Testis (tissue), 2 donors: ENCODE results near the gene DOCK9.

Experiments
- CTCF ChIP-seq, 3 experiments: fragments of 450-650 bp in 2 of 3; fragments of 200-600 bp in 1 of 3; sonication (generic) in 1 of 3; IDR thresholded peaks; one replicate each; pipeline ENCODE4 v1.5.1; 2016 to 2019; ENCODE audit warnings: antibody characterized with exemption in 3 of 3, mild to moderate bottlenecking in 2 of 3, moderate library complexity in 1 of 3
- POLR2A ChIP-seq: fragments of 450-650 bp; IDR thresholded peaks from one replicate; pipeline ENCODE4 v1.6.1; 2017; ENCODE audit warnings: antibody characterized with exemption, mild to moderate bottlenecking, moderate library complexity

- TF ChIP-seq POLR2A (no peak), CTCF (IDR thresholded peaks at IDR 0.05) (no peak)
Observed at GRCh38 chr13:98960606-98961502, 17.0 kb downstream of the DOCK9 start.
